ENCODE measurements around the gene NDUFA11.
A peak's percentile ranks its signal among the peaks of the same experiment; 100 is the strongest.
"Not testable (repeated sequence)": the region's sequence is repeated elsewhere in the genome, so short reads cannot be mapped to it uniquely, and the experiment has no call there.

NDUFA11 gene

GRCh38 chr19:5884065-5884811 is 19.4 kb downstream of the NDUFA11 start:
- not testable (repeated sequence) for DNase-seq

GRCh38 chr19:5883157-5883873 is 20.3 kb downstream of the NDUFA11 start:
- not testable (repeated sequence) for DNase-seq

DNA sequence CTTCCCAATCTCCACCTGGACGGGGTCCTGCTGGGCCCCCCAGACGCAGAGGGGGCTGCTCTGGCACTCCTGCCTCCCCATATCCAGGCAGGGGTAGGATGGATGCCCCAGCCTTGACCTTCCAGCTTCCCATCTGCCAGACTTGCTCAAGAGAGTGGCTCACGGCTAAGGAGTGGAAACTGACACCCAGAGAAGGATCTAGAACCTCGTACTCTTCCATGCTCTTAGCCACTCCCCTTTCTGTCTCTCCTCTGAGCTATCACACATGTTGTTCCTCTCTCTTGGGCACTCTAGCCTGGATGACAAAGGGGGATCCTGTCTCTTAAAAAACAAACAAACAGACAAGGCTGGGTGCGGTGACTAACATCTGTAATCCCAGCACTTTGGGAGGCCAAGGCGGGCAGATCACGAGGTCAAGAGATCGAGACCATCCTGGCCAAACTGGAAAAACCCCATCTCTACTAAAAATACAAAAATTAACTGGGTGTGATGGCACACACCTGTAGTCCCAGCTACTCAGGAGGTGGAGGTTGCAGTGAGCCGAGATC is 21.1 kb downstream of the NDUFA11 start:
- no peak for DNase-seq

- peak; percentile 16 to 64 for DNase-seq
Observed at GRCh38 chr19:5881543-5882299, 21.9 kb downstream of the NDUFA11 start.

DNA sequence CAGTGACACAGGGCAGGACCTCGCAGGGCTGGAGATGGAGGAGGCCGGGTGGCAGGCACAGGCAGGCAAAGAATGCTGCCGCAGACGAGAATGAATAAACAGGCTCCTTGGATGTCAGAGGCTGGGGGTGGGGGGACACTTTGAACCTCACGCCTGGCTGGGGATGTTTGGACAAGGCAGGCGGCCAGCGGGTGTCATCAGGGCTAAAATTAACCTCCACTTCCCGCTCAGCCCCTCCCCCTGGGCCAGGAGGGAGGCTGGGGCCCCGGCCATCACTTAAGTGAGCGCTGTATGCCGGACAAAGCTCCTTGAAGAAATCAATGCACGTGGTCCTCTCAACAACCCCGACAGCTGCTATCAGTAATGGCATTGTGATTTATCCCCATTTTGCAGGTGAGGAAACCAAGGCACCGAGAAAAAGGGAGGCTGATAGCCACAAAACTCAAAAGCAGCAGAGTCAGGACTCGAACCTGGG is 22.9 kb downstream of the NDUFA11 start:
- no peak for DNase-seq

- no peak for DNase-seq
Observed at GRCh38 chr19:5880196-5880595, 23.4 kb downstream of the NDUFA11 start.

- DNase-seq = no peak
Observed at GRCh38 chr19:5877882-5878281, 25.7 kb downstream of the NDUFA11 start.

DNA sequence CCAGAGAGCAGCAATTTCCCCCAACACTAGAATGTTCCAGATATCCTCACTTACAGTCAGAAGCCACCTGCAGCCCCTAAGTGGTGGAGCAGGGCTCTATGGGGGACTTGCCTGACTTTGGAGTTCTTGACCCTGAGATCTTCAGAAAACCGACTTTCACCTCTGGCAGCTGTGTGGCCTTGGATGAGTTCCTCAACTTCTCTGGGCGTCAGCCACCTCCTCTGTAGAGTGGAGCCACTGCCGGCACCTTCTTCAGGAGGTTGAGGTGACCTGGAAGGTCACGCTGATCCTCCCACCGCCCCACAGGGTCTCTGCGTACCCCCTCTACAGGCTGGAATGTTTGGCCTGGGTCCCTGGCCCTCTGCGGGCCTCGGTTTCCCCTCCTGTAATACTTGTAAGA is 26.2 kb downstream of the NDUFA11 start:
- DNase-seq = no peak

GRCh38 chr19:5874496-5874895 is 29.1 kb downstream of the NDUFA11 start:
- DNase-seq = not testable (repeated sequence)

DNA sequence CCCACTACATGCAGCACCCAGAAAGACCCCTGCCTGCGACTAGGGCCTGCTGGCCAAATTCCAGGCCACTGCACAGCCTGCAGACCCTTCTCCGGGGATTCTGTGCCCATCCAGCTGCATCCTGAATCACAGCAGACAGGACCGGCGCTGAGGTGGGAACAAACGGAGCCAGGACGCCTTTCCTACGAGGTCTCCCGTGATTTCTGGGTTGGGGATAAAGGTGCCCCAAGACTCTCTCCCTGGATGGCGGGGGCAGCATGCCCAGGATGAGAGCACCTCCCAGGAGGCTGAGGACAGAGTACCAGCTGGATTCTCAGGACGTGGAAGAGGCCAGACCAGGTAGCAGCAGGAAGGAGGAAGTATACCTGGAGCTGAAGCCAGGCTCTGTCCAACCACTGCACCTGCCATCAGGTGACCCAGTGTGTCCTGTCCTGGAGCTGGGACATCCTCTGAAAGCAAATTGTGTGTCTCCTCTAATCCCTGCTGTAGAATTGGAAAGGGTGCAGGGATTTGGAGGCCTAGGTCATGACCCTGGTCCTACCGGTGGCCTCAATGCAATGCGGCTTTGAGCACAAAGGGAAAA is 29.9 kb downstream of the NDUFA11 start:
- no peak for DNase-seq

- DNase-seq = no peak
Observed at GRCh38 chr19:5870986-5871394, 32.6 kb downstream of the NDUFA11 start.

DNA sequence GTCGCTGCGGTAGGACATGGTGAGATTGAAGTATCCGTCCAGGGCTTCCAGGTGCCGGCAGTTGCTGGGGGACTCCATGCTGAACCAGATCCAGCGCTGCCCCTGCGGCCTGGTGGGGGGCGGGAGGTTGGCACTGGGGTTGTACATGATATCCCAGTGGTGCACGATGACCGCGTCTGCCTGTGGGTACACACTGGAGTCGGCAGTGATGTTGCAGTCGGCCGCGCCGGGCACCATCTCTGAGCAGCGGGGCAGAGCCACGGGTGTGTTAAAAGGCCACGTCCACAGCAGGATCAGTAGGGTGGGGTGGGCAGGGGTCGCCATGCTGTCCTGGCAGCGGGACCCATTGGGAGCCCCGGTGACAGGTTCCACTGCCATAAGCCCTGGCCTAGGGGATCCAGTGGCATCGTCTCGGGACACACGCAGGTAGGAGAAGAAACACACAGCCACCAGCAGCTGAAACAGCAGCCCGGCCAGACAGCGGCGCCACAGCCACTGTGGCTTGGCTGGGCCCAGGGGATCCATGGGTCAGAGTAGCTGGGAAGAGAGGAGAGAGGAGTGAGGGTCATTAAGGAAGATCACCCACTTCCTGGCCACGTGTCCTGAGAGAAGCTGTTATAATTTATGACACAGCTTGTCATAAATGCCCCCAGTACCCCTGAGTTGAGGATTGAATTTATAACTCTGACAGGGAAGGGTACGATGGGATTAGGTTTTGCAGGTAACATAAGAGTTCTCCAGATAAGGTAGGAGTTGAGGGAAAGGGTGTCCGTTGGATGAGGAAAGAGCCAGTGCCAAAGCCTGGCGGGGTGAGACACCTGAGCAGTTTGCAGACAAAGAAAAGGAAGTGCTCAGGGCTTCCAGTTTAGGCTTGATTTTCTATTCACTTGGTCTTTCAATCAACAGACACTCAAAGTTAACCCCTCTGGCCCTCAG is 36.1 kb downstream of the NDUFA11 start:
- no peak for DNase-seq

- no peak for DNase-seq
Observed at GRCh38 chr19:5865772-5866171, 37.8 kb downstream of the NDUFA11 start.

DNA sequence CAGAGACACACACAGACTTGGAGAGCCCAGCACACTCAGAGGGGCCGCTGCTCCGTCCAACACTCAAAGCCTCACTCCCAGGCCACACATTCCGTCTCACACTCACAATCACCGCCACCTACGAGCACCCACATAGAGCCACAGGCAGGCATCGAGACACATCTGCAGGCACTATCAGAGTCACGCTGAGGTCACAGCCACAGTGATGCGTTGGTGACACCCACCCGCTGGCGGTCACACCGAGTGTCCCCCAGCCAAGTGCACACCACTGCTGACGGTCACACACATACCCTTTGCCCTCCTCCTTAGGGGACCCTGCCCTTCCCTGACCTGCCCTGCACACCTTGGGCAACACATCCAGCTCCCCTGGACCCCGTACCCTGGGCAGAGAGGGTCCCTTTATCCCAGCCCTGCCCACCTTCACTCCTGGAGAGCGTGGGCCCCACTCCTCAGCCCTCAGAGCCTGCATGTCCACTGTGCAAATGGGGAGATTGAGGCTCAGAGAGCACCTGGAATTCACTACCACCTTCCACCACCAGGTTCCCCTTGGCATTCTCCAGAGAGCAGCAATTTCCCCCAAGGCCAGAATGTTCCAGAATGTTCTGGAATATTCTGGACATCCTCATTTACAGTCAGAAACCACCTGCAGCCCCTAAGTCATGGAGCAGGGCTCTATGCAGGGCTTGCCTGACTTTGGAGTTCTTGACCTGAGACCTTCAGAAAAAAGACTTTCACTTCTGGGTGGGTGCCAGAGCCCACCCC is 38.7 kb downstream of the NDUFA11 start:
- DNase-seq = no peak

DNA sequence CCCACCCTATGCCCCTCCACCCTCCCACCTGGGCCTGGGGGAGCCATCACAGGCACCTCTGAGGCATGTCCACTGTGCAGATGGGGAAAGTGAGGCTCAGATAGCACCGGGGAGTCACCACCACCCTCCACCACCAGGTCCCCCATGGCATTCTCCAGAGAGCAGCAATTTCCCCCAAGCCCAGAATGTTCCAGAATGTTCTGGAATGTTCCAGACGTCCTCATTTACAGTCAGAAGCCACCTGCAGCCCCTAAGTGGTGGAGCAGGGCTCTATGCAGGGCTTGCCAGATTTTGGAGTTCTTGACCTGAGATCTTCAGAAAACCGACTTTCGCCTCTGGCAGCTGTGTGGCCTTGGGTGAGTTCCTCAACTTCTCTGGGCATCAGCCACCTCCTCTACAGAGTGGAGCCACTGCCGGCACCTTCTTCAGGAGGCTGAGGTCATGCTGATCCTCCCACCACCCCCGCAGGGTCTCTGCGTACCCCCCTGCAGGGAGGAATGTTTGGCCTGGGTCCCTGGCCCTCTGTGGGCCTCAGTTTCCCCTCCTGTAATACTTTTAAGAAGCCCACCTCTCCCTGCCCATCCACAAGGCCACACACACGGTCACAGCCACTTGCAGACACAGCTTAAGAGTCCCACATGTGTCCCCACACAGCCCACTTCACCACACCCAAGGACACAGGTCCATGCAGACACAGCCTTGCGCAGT is 39.4 kb downstream of the NDUFA11 start:
- no peak for DNase-seq

DNA sequence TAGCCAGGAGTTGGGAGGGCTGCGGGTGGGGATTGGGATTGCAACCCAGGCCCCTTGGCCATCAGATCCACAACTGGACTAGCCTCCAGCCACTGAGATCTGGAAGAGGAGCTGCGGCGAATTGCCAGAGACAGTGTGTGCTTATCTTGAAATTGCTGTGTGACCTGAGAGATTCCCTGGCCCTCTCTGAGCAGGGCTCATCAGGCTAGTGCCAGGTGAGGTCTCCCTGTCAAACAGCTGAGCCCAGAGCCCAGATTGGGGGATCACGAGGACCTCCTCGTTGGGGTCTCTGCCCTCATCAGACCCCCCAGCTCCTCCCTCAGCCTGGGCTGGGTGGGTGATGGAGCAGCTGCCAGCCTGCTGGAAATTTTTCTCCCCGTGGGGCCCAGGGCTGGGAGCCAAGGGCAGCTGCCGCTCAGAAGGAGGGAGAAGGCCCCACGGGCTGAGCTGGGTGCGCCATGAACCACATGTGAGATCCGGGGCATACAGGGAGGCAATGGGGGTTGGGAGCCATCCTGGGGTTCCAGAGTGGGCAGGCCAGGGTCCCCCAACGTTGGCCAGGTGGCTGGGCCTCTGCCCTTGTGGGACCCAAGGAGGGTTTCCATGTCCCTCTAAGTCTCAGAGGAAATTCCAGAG is 40.4 kb downstream of the NDUFA11 start:
- no peak for DNase-seq

DNA sequence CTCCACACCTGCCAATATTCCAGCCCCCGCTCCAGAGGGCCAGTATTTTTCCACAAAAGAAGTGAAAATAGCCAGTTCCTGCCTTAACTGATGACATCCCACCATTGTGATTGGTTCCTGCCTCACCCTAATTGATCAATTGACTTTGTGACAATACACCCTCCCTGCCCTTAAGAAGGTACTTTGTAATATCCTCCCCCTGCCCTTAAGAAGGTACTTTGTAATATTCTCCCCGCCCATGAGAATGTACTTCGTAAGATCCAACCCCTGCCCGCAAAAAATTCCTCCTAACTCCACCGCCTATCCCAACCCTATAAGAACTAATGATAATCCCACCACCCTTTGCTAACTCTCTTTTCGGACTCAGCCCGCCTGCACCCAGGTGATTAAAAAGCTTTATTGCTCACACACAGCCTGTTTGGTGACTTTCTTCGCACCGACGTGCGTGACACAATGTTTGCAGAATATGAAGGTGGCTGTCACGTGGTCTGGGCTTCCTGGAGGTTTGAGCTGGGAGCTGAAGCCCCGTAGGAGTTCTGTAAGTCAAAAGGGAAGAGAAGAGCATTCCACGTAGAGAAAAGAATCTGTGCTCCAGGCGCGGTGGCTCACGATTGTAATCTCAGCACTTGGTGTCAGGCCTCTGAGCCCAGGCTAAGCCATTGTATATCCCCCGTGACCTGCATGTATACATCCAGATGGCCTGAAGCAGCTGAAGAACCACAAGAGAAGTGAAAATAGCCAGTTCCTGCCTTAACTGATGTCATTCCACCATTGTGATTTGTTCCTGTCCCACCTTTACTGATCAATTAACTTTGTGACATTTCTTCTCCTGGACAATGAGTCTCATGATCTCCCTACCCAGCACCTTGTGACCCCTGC is 46.1 kb downstream of the NDUFA11 start:
- no peak for DNase-seq

DNA sequence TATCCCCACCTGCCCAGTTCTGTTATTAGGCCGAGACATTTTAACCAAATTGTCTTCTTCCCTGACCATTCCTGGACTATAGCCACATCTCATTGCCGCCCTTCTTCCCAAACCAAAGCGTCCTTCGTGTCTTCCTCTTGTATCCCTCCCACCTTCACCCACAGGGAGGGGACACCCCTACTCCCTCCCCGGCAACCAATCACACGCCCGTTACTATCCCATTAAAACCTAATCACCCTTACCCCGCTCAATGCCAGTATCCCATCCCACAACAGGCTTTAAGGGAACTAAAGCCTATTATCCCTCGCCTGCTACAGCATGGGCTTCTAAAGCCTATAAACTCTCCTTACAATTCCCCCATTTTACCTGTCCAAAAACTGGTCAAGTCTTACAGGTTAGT is 48.4 kb downstream of the NDUFA11 start:
- not testable (repeated sequence) for DNase-seq

GRCh38 chr19:5854121-5854520 is 49.5 kb downstream of the NDUFA11 start:
- DNase-seq = not testable (repeated sequence)

All from NCI-H2081 (cell line).